Mesenchymal stem cell (in vitro differentiated cells and primary cell): ENCODE measurements around the gene LRRC39.

Source experiments
- DNase-seq: peaks from one replicate; pipeline ENCODE4 v3.0.0-alpha.2; 2013
- H2AFZ ChIP-seq: one replicate; pipeline ENCODE4 v1.6.1; 2013; ENCODE audit warnings: low read depth, mild to moderate bottlenecking, control low read depth, inconsistent platforms, low read length, moderate library complexity
- H2AK5ac ChIP-seq: 2 replicates; pipeline ENCODE4 v1.6.1; 2013; ENCODE audit warnings: low read length, moderate library complexity, mild to moderate bottlenecking, inconsistent platforms; ENCODE audit not compliant: severe bottlenecking
- H2BK120ac ChIP-seq: one replicate; pipeline ENCODE4 v1.6.1; 2013; ENCODE audit warnings: low read depth, mild to moderate bottlenecking, inconsistent platforms, low read length, moderate library complexity
- H2BK12ac ChIP-seq, 2 experiments: one replicate each; pipeline ENCODE4 v1.6.1; 2013; ENCODE audit warnings: inconsistent platforms in 2 of 2, low read length in 2 of 2, mild to moderate bottlenecking in 2 of 2, moderate library complexity in 2 of 2, control low read depth in 1 of 2
- H2BK15ac ChIP-seq: one replicate; pipeline ENCODE4 v1.6.1; 2013; ENCODE audit warnings: mild to moderate bottlenecking, low read depth, inconsistent platforms; ENCODE audit not compliant: poor library complexity, severe bottlenecking
- H2BK5ac ChIP-seq: 2 replicates; pipeline ENCODE4 v1.6.1; 2013; ENCODE audit warnings: low read depth, mild to moderate bottlenecking, low read length, control low read depth, inconsistent platforms; ENCODE audit not compliant: poor library complexity, severe bottlenecking
- H3K14ac ChIP-seq, 2 experiments: one replicate each; pipeline ENCODE4 v1.6.1; 2013; ENCODE audit warnings: inconsistent platforms in 2 of 2, low read length in 2 of 2, control low read depth in 1 of 2, mild to moderate bottlenecking in 1 of 2, moderate library complexity in 1 of 2
- H3K18ac ChIP-seq, 2 experiments: one replicate each; pipeline ENCODE4 v1.6.1; 2013; ENCODE audit warnings: inconsistent platforms in 2 of 2, low read length in 2 of 2, control low read depth in 1 of 2, low read depth in 1 of 2, mild to moderate bottlenecking in 1 of 2
- H3K23ac ChIP-seq, 2 experiments: one replicate each; pipeline ENCODE4 v1.6.1; 2013; ENCODE audit warnings: inconsistent platforms in 2 of 2, low read length in 2 of 2, mild to moderate bottlenecking in 2 of 2, moderate library complexity in 2 of 2, control low read depth in 1 of 2
- H3K27ac ChIP-seq: 2 replicates; pipeline ENCODE4 v1.5.1; 2013; ENCODE audit warnings: mild to moderate bottlenecking, moderate library complexity, low read length, control low read depth, inconsistent platforms; ENCODE audit not compliant: poor library complexity, severe bottlenecking
- H3K27me3 ChIP-seq, 2 experiments: 2 replicates each; pipeline versions ENCODE4 v1.6.1 to v1.7.0; 2013; ENCODE audit warnings: low read length in 2 of 2, mild to moderate bottlenecking in 2 of 2, moderate library complexity in 2 of 2, control low read depth in 1 of 2, inconsistent platforms in 1 of 2; ENCODE audit not compliant: control insufficient read depth in 1 of 2, insufficient read depth in 1 of 2
- H3K36me3 ChIP-seq, 2 experiments: 2 replicates each; pipeline versions ENCODE4 v1.6.1 to v1.7.0; 2013; ENCODE audit warnings: low read length in 2 of 2, control low read depth in 1 of 2, inconsistent platforms in 1 of 2, low read depth in 1 of 2, mild to moderate bottlenecking in 1 of 2; ENCODE audit not compliant: insufficient read depth in 2 of 2, control insufficient read depth in 1 of 2
- H3K4ac ChIP-seq, 2 experiments: one replicate each; pipeline ENCODE4 v1.6.1; 2013; ENCODE audit warnings: inconsistent platforms in 2 of 2, low read length in 2 of 2, mild to moderate bottlenecking in 2 of 2, moderate library complexity in 2 of 2, control low read depth in 1 of 2, low read depth in 1 of 2
- H3K4me1 ChIP-seq: 2 replicates; pipeline ENCODE4 v1.6.1; 2013; ENCODE audit warnings: low read depth, low read length, control low read depth; ENCODE audit not compliant: control insufficient read depth, insufficient read depth
- H3K4me2 ChIP-seq: 2 replicates; pipeline ENCODE4 v1.6.1; 2013; ENCODE audit warnings: low read length, mild to moderate bottlenecking, inconsistent platforms; ENCODE audit not compliant: poor library complexity, severe bottlenecking
- H3K4me3 ChIP-seq, 2 experiments: 2 replicates each; pipeline versions ENCODE4 v1.5.1 to v1.7.0; 2013; ENCODE audit warnings: low read length in 2 of 2, mild to moderate bottlenecking in 2 of 2, control low read depth in 1 of 2, low read depth in 1 of 2; ENCODE audit not compliant: insufficient read depth in 1 of 2
- H3K79me1 ChIP-seq: replicated peaks from 2 replicates; pipeline ENCODE4 v1.6.1; 2013; ENCODE audit warnings: mild to moderate bottlenecking, control low read depth, low read length, inconsistent platforms; ENCODE audit not compliant: poor library complexity, severe bottlenecking
- H3K9ac ChIP-seq: 2 replicates; pipeline ENCODE4 v1.7.0; 2013; ENCODE audit warnings: mild to moderate bottlenecking, low read length, moderate library complexity
- H3K9me3 ChIP-seq: 2 replicates; pipeline ENCODE4 v1.7.0; 2013; ENCODE audit warnings: mild to moderate bottlenecking, low read length; ENCODE audit not compliant: control insufficient read depth
- H4K8ac ChIP-seq: one replicate; pipeline ENCODE4 v1.6.1; 2013; ENCODE audit warnings: inconsistent platforms, mild to moderate bottlenecking, low read length, moderate library complexity
- H4K91ac ChIP-seq: one replicate; pipeline ENCODE4 v1.6.1; 2013; ENCODE audit warnings: mild to moderate bottlenecking, low read length, inconsistent platforms
- WGBS: methylation state at CpG from one replicate; pipeline ENCODE4 v1.1.7; 2013; ENCODE audit warnings: mixed read lengths; 5-methylcytosine and 5-hydroxymethylcytosine counted together

Gene LRRC39

DNA sequence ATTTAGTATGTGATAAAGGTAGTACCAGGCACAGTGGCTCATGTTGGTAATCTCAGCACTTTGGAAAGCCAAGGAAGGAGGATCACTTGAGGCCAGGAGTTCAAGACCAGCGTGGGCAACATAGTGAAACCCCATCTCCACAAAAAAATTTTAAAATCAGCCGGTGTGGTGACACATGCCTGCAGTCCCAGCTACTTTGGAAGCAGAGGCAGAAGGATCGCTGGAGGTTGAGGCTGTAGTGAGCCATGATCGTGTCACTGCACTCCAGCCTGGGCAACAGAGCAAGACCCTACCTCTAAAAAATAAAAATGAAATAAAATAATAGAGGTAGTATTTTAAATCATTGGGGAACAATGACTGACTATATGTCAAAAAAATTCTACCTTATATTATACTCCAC is 62.5 kb downstream of the LRRC39 start:
- peaks cover 2% of the 10 kb centered on the region for H3K79me1 ChIP-seq
- no peak overlapping the region for H2BK120ac ChIP-seq
- H3K23ac ChIP-seq: no peak overlapping the region
- no peak overlapping the region for H2BK12ac ChIP-seq
- H3K4ac ChIP-seq: no peak overlapping the region
- H3K27me3 ChIP-seq: no peaks in the 10 kb centered on the region
- no peaks in the 10 kb centered on the region for H3K9me3 ChIP-seq
- DNase-seq: no peak
- H3K14ac ChIP-seq: no peak overlapping the region
- H4K8ac ChIP-seq: no peak overlapping the region
- H2BK5ac ChIP-seq: no peak overlapping the region
- H3K4me1 ChIP-seq: no peaks in the 10 kb centered on the region
- no peak overlapping the region for H4K91ac ChIP-seq
- no peak overlapping the region for H3K27ac ChIP-seq
- peaks cover 0 to 9% of the 10 kb centered on the region in 2 experiments for H3K36me3 ChIP-seq
- H3K4me2 ChIP-seq: no peak overlapping the region
- no peak overlapping the region for H3K4me3 ChIP-seq
- H2AFZ ChIP-seq: no peak overlapping the region
- H3K9ac ChIP-seq: no peak overlapping the region
- WGBS: 100% methylated on average over 2 of the region's 4 CpGs
- no peak overlapping the region for H2AK5ac ChIP-seq
- H3K18ac ChIP-seq: no peak overlapping the region
- no peak overlapping the region for H2BK15ac ChIP-seq

- Histone ChIP-seq H3K79me1 (peaks cover 2% of the 10 kb centered on the region), H3K27me3 (no peaks in the 10 kb centered on the region), H2BK5ac (no peak overlapping the region), H2AFZ (no peak overlapping the region), H3K9ac (no peak overlapping the region), H2BK12ac (no peak overlapping the region), H3K4ac (no peak overlapping the region), H3K9me3 (no peaks in the 10 kb centered on the region), H3K4me3 (no peak overlapping the region), H3K4me2 (no peak overlapping the region), H3K18ac (no peak overlapping the region), H4K91ac (no peak overlapping the region), H3K14ac (no peak overlapping the region), H3K4me1 (no peaks in the 10 kb centered on the region), H2BK15ac (no peak overlapping the region), H2BK120ac (no peak overlapping the region), H2AK5ac (no peak overlapping the region), H3K36me3 (peaks cover 0 to 7% of the 10 kb centered on the region in 2 experiments), H4K8ac (no peak overlapping the region), H3K23ac (no peak overlapping the region), H3K27ac (no peak overlapping the region)
- no peak for DNase-seq
Observed at GRCh38 chr1:100109554-100110066, 68.4 kb downstream of the LRRC39 start.

DNA sequence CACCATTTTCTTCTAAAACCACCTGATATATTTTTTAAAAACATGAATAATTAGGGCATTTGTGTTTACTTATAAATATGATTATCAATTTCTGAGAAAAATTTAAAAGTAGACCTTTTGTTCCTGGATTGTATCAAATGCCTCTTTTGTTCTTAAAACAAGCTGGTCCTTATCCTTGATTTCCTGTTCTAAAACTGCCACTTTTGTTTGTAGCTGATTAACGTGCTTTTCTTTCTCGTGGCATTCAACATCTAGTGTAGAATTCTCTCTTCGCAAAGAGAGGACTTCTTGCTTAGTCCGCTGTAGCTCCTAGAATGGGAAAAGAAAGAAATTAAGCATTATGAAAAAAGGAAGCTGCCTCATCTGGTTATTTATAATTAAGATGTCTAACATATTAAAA is 70.4 kb downstream of the LRRC39 start:
- no peak overlapping the region for H3K4me2 ChIP-seq
- 84% methylated on average over 3 of the region's 4 CpGs for WGBS
- H2BK15ac ChIP-seq: no peak overlapping the region

GRCh38 chr1:100101564-100101963 is 76.5 kb downstream of the LRRC39 start:
- WGBS: 98% methylated on average over 2 of the region's 2 CpGs
- H3K14ac ChIP-seq: no peak overlapping the region
- no peaks in the 10 kb centered on the region for H3K4me1 ChIP-seq

More for the DNA sequence above, 70.4 kb downstream of the LRRC39 start:
- Histone ChIP-seq H3K23ac (no peak overlapping the region), H2BK5ac (no peak overlapping the region), H3K4ac (no peak overlapping the region), H4K8ac (no peak overlapping the region), H2BK120ac (no peak overlapping the region), H3K4me1 (no peaks in the 10 kb centered on the region), H2BK12ac (no peak overlapping the region), H3K14ac (no peak overlapping the region), H4K91ac (no peak overlapping the region), H3K79me1 (peaks cover under 1% of the 10 kb centered on the region), H3K36me3 (peaks cover 4 to 7% of the 10 kb centered on the region in 2 experiments), H2AFZ (no peak overlapping the region), H3K27me3 (no peaks in the 10 kb centered on the region), H3K18ac (no peak overlapping the region), H3K9me3 (no peaks in the 10 kb centered on the region), H3K27ac (no peak overlapping the region), H3K9ac (no peak overlapping the region), H2AK5ac (no peak overlapping the region), H3K4me3 (no peak overlapping the region)
- DNase-seq: no peak

More at GRCh38 chr1:100101564-100101963, 76.5 kb downstream of the LRRC39 start:
- H2AK5ac ChIP-seq: no peak overlapping the region
- DNase-seq: no peak
- no peak overlapping the region for H2AFZ ChIP-seq
- peaks cover 3 to 4% of the 10 kb centered on the region in 2 experiments for H3K36me3 ChIP-seq
- no peaks in the 10 kb centered on the region for H3K9me3 ChIP-seq
- H3K23ac ChIP-seq: no peak overlapping the region
- no peak overlapping the region for H2BK120ac ChIP-seq
- H4K8ac ChIP-seq: no peak overlapping the region
- H3K4me3 ChIP-seq: no peak overlapping the region
- H3K27ac ChIP-seq: no peak overlapping the region
- no peak overlapping the region for H4K91ac ChIP-seq
- no peak overlapping the region for H3K4ac ChIP-seq
- no peak overlapping the region for H2BK12ac ChIP-seq
- H3K18ac ChIP-seq: no peak overlapping the region
- no peaks in the 10 kb centered on the region for H3K27me3 ChIP-seq
- H2BK15ac ChIP-seq: no peak overlapping the region
- no peak overlapping the region for H3K9ac ChIP-seq
- no peak overlapping the region for H3K4me2 ChIP-seq
- H3K79me1 ChIP-seq: peaks cover 2% of the 10 kb centered on the region
- H2BK5ac ChIP-seq: no peak overlapping the region
